ENCODE results near the gene MRGPRG. TPM values are rescaled to one million over a fixed set of nuclear protein-coding genes. Genes with fewer than 3 reads are reported as not detected.

Gene MRGPRG
- total and polyA plus RNA-seq, 2 of the 8 experiments (the other 6 are each of a cell fraction or from before 2014, with no cell fraction given): not detected

DNA sequence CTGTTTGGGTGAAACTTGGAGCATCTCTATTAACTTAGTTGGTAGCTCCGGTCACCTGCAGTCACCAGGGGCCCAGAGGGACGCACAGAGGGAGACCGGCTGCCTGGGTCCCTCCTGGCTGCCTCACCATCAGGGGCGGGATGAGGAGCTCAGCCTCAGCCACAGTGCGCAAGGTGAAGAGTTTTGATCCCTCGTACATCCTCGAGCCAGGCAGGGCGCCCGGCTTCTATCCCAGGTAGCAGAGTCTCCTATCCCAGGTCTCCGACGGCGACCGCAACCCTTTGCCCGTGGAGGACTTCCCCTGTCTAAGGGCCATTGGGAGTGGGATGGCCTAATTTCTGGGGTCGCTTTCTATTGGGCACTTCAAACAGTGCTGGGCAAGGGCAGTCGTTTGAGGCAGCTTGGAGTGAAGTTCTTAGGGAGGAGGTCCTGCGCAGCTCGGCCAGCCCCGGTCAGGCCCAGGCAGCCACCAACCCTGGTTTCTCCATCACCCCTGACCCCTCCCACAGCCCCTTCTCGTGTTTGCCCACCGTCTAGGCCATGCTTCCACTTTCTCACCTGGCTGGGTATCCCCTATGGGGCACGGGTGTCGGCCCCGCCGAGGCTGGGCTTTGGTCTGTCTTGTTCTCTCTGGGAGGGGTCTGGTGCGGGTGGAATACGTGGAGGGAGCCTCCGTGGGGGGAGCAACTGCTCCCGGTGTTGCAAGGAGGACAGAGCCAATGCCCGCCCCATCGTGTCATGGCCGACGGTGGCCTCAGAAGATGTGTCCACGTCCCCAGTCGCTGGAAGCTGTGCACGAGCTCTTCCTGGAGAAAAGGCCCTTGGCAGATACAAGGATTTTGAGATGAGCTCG lies 3.6 kb upstream of the MRGPRG start:
- WGBS, 2 experiments (ENCODE audit: extremely low coverage in 1 of 2, insufficient coverage in 1 of 2, insufficient read length in 1 of 2, insufficient replicate concordance in 2 of 2, low coverage in 1 of 2, low lambda C conversion rate in 2 of 2, missing lambda C conversion rate in 1 of 2): 90% methylated on average over 29 of the region's 37 CpGs; no CpG with 5 or more reads in 1 of the 2 experiments
- FAIRE-seq: no peak
- TF ChIP-seq JUN (IDR thresholded peaks at IDR 0.05; ENCODE audit: low read depth, low read length) (no peak), POLR2AphosphoS5 (IDR thresholded peaks at IDR 0.05; ENCODE audit: low read depth, low read length) (no peak), KDM4A (IDR thresholded peaks at IDR 0.05; ENCODE audit: low read depth, low read length, severe bottlenecking) (no peak), HDAC2 (IDR thresholded peaks at IDR 0.05; ENCODE audit: borderline replicate concordance in 1 of 2, low read depth in 2 of 2, low read length in 2 of 2) (no peak), SP2 (IDR thresholded peaks at IDR 0.05; ENCODE audit: low read length) (no peak), CREB1 (IDR thresholded peaks at IDR 0.05) (no peak), MAFK (IDR thresholded peaks at IDR 0.05; ENCODE audit: low read depth, low read length) (no peak), SP4 (IDR thresholded peaks at IDR 0.05; ENCODE audit: low read length) (no peak), TEAD4 (IDR thresholded peaks at IDR 0.05; ENCODE audit: low read depth, low read length) (no peak), CEBPB (IDR thresholded peaks at IDR 0.05; ENCODE audit: low read depth, low read length) (no peak), SIN3A (conservative IDR thresholded peaks at IDR 0.05 in 1 of 2, IDR thresholded peaks at IDR 0.05 in 1 of 2; ENCODE audit: low read depth in 1 of 2, low read length in 2 of 2) (no peak)
- TF ChIP-seq, protein P1, sequence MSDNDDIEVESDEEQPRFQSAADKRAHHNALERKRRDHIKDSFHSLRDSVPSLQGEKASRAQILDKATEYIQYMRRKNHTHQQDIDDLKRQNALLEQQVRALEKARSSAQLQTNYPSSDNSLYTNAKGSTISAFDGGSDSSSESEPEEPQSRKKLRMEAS (IDR thresholded peaks at IDR 0.05): no peak
- Histone ChIP-seq H3K9me3 (ENCODE audit: insufficient read depth in 2 of 2, low read depth in 1 of 2, low read length in 1 of 2) (no peaks in the 10 kb centered on the region), H2BK12ac (ENCODE audit: low read depth, low read length) (no peak overlapping the region), H3K56ac (replicated peaks; ENCODE audit: insufficient read length, low read depth, low read length) (no peak overlapping the region), H2BK15ac (ENCODE audit: low read length) (peak overlapping the region; percentile 88; the same call in 1 of the 2 replicates), H2BK120ac (replicated peaks; ENCODE audit: low read depth, low read length) (no peak overlapping the region), H3K23me2 (ENCODE audit: low read depth, low read length) (no peaks in the 10 kb centered on the region), H3K14ac (ENCODE audit: insufficient read length) (no peak overlapping the region), H4K20me1 (replicated peaks in 1 of 2; ENCODE audit: control insufficient read depth in 1 of 2, insufficient read depth in 2 of 2, low read length in 2 of 2) (no peaks in the 10 kb centered on the region), H3K4me1 (replicated peaks in 1 of 4; ENCODE audit: control insufficient read depth in 3 of 4, insufficient read depth in 4 of 4, low read length in 3 of 4) (peaks cover 0 to 23% (median 10%) of the 10 kb centered on the region in 4 experiments; a peak in 6 of 7 replicates), H3K27ac (ENCODE audit: low read depth, low read length) (no peak overlapping the region), H3K79me1 (ENCODE audit: low read depth, low read length) (no peaks in the 10 kb centered on the region), H4K8ac (ENCODE audit: extremely low read depth, insufficient read depth, low read length) (no peak overlapping the region), H3K4ac (replicated peaks; ENCODE audit: insufficient read length, low read depth, low read length) (peak overlapping the region; percentile 53), H3K36me3 (ENCODE audit: control insufficient read depth in 2 of 4, insufficient read depth in 4 of 4, low read length in 3 of 4) (no peaks in the 10 kb centered on the region), H3K27me3 (replicated peaks in 1 of 4; ENCODE audit: control insufficient read depth in 3 of 4, extremely low read depth in 1 of 4, insufficient read depth in 3 of 4, low read length in 3 of 4) (no peaks in the 10 kb centered on the region), H2AFZ (ENCODE audit: low read length) (no peak overlapping the region), H3K79me2 (ENCODE audit: control insufficient read depth in 1 of 2, insufficient read depth in 2 of 2, low read length in 2 of 2) (no peaks in the 10 kb centered on the region), H3K23ac (ENCODE audit: insufficient read length) (no peak overlapping the region), H2BK5ac (ENCODE audit: low read depth, low read length) (peak overlapping the region; percentile 71; the same call in 1 of the 2 replicates), H3K18ac (ENCODE audit: extremely low read depth, low read length) (no peak overlapping the region; the same call in 1 of the 2 replicates), H4K5ac (ENCODE audit: insufficient read length, low read depth, low read length) (no peak overlapping the region), H3K4me2 (ENCODE audit: insufficient read depth in 1 of 2, low read depth in 2 of 2, low read length in 2 of 2) (no peak overlapping the region), H3K4me3 (ENCODE audit: extremely low read depth in 1 of 4, insufficient read depth in 2 of 4, low read depth in 3 of 4, low read length in 4 of 4) (no peak overlapping the region), H3K9ac (replicated peaks in 1 of 4; ENCODE audit: extremely low read depth in 1 of 4, low read depth in 3 of 4, low read length in 3 of 4) (no peak overlapping the region), H2AK5ac (ENCODE audit: low read depth, low read length) (no peak overlapping the region), H2BK20ac (ENCODE audit: low read length) (no peak overlapping the region), H4K91ac (replicated peaks; ENCODE audit: insufficient read length, low read length) (no peak overlapping the region)
- DNase-seq (ENCODE audit: low read depth in 1 of 2, low spot score in 2 of 2): no peak
- ChIA-PET CTCF (ENCODE audit: partially characterized antibody) (interaction anchor here (0.7 to 2.2 kb wide), 10 partner anchors 13 to 186 kb away, joined by 3 to 11 read pairs (median 4); no protein-coding TSS in a partner anchor), POLR2A (ENCODE audit: partially characterized antibody) (no interaction called here)
